SU-DHL-6 (cell line): ENCODE data around the gene BRD1.

ENCODE experiments used
- EZH2phosphoT487 ChIP-seq: fragments of 200-600 bp; sonication (generic), shearing (Covaris generic); conservative IDR thresholded peaks from 2 replicates; pipeline ENCODE4 v1.6.1; 2018; ENCODE audit warnings: mild to moderate bottlenecking, antibody characterized with exemption, low read length, moderate library complexity, mixed read lengths
- TF ChIP-seq, protein P1 (sequence below): fragments of 200-600 bp; sonication (generic); IDR thresholded peaks from one replicate; pipeline ENCODE4 v1.5.1; 2017; ENCODE audit warnings: antibody characterized with exemption, mild to moderate bottlenecking, low read length, moderate library complexity; ENCODE audit not compliant: insufficient read depth, poor library complexity, severe bottlenecking

DNA sequence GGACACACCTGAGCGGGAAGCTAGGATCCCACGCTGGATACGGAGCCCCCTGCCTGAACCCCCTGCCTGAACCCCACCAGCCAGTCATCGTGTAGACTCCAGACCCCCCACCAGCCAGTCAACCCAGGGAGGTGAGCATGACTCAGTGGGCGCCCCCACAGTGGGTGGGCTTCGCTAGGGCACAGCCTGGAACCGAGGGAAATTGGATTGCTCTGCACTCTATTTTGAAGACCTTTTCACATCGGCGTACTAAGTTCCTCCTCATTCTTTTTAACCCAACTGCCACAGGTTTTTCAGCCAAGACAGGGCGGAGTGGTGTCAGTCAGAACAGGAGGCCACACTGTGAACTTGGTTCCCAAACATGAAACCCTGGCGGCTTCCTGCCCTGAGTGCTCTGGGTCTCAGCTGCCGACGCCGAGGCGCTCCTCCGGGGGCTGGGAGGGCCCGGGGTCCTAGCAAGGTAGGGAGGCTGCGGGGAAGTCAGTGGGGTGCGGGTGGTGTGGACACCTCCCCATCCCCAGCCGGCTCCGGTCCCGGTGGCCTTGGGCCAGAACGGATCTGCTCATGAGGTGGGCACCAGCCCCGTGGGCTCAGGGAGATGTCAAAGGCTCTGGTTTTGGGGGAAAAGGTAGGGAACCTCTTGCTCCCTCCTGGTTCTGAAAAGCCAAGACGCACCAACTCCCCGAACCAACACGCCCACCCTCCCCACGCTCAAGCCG, 57.0 kb downstream of the BRD1 start:
- TF ChIP-seq, protein P1, sequence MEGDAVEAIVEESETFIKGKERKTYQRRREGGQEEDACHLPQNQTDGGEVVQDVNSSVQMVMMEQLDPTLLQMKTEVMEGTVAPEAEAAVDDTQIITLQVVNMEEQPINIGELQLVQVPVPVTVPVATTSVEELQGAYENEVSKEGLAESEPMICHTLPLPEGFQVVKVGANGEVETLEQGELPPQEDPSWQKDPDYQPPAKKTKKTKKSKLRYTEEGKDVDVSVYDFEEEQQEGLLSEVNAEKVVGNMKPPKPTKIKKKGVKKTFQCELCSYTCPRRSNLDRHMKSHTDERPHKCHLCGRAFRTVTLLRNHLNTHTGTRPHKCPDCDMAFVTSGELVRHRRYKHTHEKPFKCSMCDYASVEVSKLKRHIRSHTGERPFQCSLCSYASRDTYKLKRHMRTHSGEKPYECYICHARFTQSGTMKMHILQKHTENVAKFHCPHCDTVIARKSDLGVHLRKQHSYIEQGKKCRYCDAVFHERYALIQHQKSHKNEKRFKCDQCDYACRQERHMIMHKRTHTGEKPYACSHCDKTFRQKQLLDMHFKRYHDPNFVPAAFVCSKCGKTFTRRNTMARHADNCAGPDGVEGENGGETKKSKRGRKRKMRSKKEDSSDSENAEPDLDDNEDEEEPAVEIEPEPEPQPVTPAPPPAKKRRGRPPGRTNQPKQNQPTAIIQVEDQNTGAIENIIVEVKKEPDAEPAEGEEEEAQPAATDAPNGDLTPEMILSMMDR, result no peak
- TF ChIP-seq EZH2phosphoT487, result no peak
